Measurements from ENCODE around the gene ATP2B2. TPM values are rescaled to one million over a fixed set of nuclear protein-coding genes. Genes with fewer than 3 reads are reported as not detected.

ATP2B2 gene
- total and polyA plus RNA-seq, 12 donors: 0.37 to 3.0 (median 1.6) TPM

- 92 to 95% (median 93%) methylated on average over 12 to 13 of the region's 13 CpGs for WGBS, 4 donors
- no peak for TF ChIP-seq POLR2A (IDR thresholded peaks at IDR 0.05)
- TF ChIP-seq CTCF (IDR thresholded peaks at IDR 0.05): no peak
- Histone ChIP-seq H3K4me1 (replicated peaks in 1 of 2) (no peaks in the 10 kb centered on the region), H3K4me3 (no peak overlapping the region), H3K27ac (no peak overlapping the region), H3K36me3 (replicated peaks in 1 of 2) (peaks cover 0 to 66% of the 10 kb centered on the region in 2 donors), H3K9me3 (replicated peaks in 1 of 3) (no peaks in the 10 kb centered on the region), H3K27me3 (no peaks in the 10 kb centered on the region)
- intact Hi-C loops (cut with DNase I): no loop called here
- DNase-seq: no peak
These were observed 225.8 kb downstream of the ATP2B2 start for GRCh38 chr3:10279384-10280176.

GRCh38 chr3:10278501-10278900 lies 226.9 kb downstream of the ATP2B2 start:
- no peak overlapping the region for H3K4me3 ChIP-seq
- no peak for DNase-seq
- intact Hi-C loops (cut with DNase I): no loop called here
- WGBS, 4 donors: 92 to 100% (median 97%) methylated on average over 1 of the region's 1 CpG
- no peaks in the 10 kb centered on the region for H3K9me3 ChIP-seq (replicated peaks in 1 of 3)
- TF ChIP-seq CTCF (IDR thresholded peaks at IDR 0.05) (no peak), POLR2A (IDR thresholded peaks at IDR 0.05) (no peak)
- peaks cover 2 to 8% of the 10 kb centered on the region in 2 donors for H3K4me1 ChIP-seq (replicated peaks in 1 of 2)
- H3K36me3 ChIP-seq (replicated peaks in 1 of 2): peaks cover 0 to 62% of the 10 kb centered on the region in 2 donors
- H3K27ac ChIP-seq: no peak overlapping the region
- no peaks in the 10 kb centered on the region for H3K27me3 ChIP-seq

- DNase-seq: peak in 1 of 7 donors; percentile 11
- WGBS, 4 donors: 76 to 83% (median 76%) methylated on average over 3 of the region's 3 CpGs
- Histone ChIP-seq H3K4me1 (replicated peaks in 1 of 2) (peaks cover 2 to 15% of the 10 kb centered on the region in 2 donors), H3K27me3 (no peaks in the 10 kb centered on the region), H3K27ac (no peak overlapping the region), H3K36me3 (replicated peaks in 1 of 2) (peaks cover 0 to 50% of the 10 kb centered on the region in 2 donors), H3K4me3 (no peak overlapping the region), H3K9me3 (replicated peaks in 1 of 3) (no peaks in the 10 kb centered on the region)
- TF ChIP-seq POLR2A (IDR thresholded peaks at IDR 0.05): no peak
- no peak for TF ChIP-seq CTCF (IDR thresholded peaks at IDR 0.05)
- intact Hi-C loops (cut with DNase I): no loop called here
These were observed 228.2 kb downstream of the ATP2B2 start for GRCh38 chr3:10277115-10277625.

GRCh38 chr3:10274601-10275000 lies 230.8 kb downstream of the ATP2B2 start:
- Histone ChIP-seq H3K9me3 (replicated peaks in 1 of 3) (no peaks in the 10 kb centered on the region), H3K4me1 (replicated peaks in 1 of 2) (peaks cover 2 to 15% of the 10 kb centered on the region in 2 donors), H3K36me3 (replicated peaks in 1 of 2) (peaks cover 0 to 45% of the 10 kb centered on the region in 2 donors), H3K27me3 (no peaks in the 10 kb centered on the region), H3K27ac (no peak overlapping the region), H3K4me3 (no peak overlapping the region)
- intact Hi-C loops (cut with DNase I): no loop called here
- TF ChIP-seq POLR2A (IDR thresholded peaks at IDR 0.05): no peak
- TF ChIP-seq CTCF (IDR thresholded peaks at IDR 0.05): no peak
- DNase-seq: peak in 1 of 7 donors; percentile 8
- 77 to 87% (median 85%) methylated on average over 1 of the region's 1 CpG for WGBS, 4 donors

MicroRNA genes within 50 kb of the gene (microRNA counts, 767-probe panel; counts per million panel counts)
- 0 counts per million in 2 donors for microRNA hsa-miR-378b
- 0 counts per million in 2 donors for microRNA hsa-miR-885-3p
- 0 to 2,909 counts per million in 2 donors for microRNA hsa-miR-885-5p

Small RNA genes lying within 50 kb of the gene (microRNA-seq; reads per million reads assigned to microRNA genes)
- 0 to 1.3 (median 0) reads per million in 3 donors for gene MIR378B
- 4.9 to 12.8 (median 5.0) reads per million in 3 donors for gene MIR885

Small RNA genes lying within 50 kb of the gene (small RNA-seq; reads per million reads assigned to genes)
- gene MIR378B: 0 reads per million in 2 donors
- gene MIR885: 0.12 to 0.33 reads per million in 2 donors
- gene RF02126: 0 reads per million in 2 donors

Other genes starting within 250 kb of the ATP2B2 start
- under 1 TPM in 3 of 9 donors, not detected in 6; 0.33 to 0.97 (median 0.70) TPM for gene GHRL, start 212.6 kb downstream of the ATP2B2 start, total RNA-seq
- 1 to 10 TPM in 2 of 3 donors, not detected in 1; 1.1 to 2.2 TPM for gene GHRL, start 212.6 kb downstream of the ATP2B2 start, polyA plus RNA-seq
- 100 to 1,000 TPM in 4 of 9 donors, 10 to 100 TPM in 5; 76.2 to 166 (median 98.0) TPM for gene SEC13, start 184.5 kb downstream of the ATP2B2 start, total RNA-seq
- 100 to 1,000 TPM in 1 of 3 donors, 10 to 100 TPM in 2; 61.0 to 146 (median 70.8) TPM for gene SEC13, start 184.5 kb downstream of the ATP2B2 start, polyA plus RNA-seq